Measurements from ENCODE around the gene SYT9. TPM values are rescaled to one million over a fixed set of nuclear protein-coding genes. Genes with fewer than 3 reads are reported as not detected.

SYT9 gene
- total RNA-seq, 1 experiment from 2014 or later = not detected

DNA sequence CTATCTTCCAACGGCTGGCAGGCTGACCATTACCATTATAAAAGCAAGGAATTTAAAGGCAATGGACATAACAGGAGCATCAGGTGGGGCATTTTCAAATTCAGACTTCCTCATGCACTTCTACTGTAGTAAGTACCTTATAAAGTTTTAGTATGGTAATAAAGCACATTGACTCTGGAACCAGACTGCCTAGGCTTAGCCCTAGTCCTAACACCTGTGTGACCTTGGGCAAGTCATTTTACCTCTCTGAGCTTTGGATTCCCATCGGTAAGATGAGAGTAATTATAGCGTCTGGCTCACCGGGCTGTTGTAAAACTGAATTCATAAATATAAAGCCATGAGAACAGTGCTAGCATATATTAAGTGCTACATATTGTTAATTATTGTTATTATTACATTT lies 164.4 kb downstream of the SYT9 start:
- no peaks in the 10 kb centered on the region for H3K9me3 ChIP-seq (replicated peaks)
- no peak overlapping the region for H3K4me3 ChIP-seq
- no peaks in the 10 kb centered on the region; the same call in 1 of the 2 replicates for H3K27me3 ChIP-seq
- no peaks in the 10 kb centered on the region for H3K36me3 ChIP-seq
- no peaks in the 10 kb centered on the region; the same call in 1 of the 2 replicates for H3K4me1 ChIP-seq
- H3K27ac ChIP-seq = no peak overlapping the region
- DNase-seq = no peak

DNA sequence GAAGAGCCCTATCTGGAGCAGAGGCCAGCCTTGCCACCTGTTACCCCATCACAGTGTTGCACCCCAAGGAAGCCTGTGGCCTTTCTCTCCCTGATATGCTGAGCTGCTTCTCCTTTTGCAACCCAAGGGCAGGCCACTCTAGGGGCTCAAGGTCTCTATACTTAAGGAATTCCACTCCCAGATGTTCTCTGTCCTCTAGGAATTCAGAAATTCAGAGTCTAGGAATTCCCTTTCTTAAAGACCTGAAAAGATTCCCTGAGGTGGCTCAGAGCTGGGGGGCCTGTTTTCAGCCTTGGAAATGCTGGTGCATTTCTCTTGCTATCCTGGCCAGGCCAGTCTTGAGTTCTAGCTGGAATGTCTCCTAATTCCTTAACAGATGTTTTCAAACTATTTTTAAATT lies 165.6 kb downstream of the SYT9 start:
- no peaks in the 10 kb centered on the region; the same call in 1 of the 2 replicates for H3K4me1 ChIP-seq
- H3K36me3 ChIP-seq = no peaks in the 10 kb centered on the region
- no peak overlapping the region for H3K4me3 ChIP-seq
- H3K9me3 ChIP-seq (replicated peaks) = no peaks in the 10 kb centered on the region
- no peak for DNase-seq
- H3K27ac ChIP-seq = no peak overlapping the region
- H3K27me3 ChIP-seq = no peaks in the 10 kb centered on the region; the same call in 1 of the 2 replicates

DNA sequence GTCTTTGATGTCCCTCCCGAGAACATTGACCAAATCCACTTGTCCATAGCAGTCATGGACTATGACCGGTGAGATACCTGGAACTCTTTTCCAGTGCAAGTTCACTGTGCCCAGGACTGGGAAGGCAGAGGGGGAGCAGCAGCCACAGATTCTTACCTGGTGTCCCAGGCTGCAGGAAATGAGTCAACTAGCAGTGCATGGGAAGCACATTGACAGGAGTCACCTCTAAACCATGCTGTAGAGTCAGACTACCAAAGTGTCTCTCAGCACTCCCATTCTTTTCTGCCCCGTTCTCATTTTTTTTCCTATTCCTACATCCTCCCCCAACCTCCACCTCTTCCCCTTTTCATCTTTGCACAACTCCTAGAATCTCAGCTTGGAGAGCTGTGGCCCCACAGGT lies 166.4 kb downstream of the SYT9 start:
- H3K36me3 ChIP-seq = no peaks in the 10 kb centered on the region
- no peak overlapping the region for H3K4me3 ChIP-seq
- DNase-seq = no peak
- H3K27me3 ChIP-seq = no peaks in the 10 kb centered on the region; the same call in 1 of the 2 replicates
- no peak overlapping the region for H3K27ac ChIP-seq
- no peaks in the 10 kb centered on the region; the same call in 1 of the 2 replicates for H3K4me1 ChIP-seq
- no peaks in the 10 kb centered on the region for H3K9me3 ChIP-seq (replicated peaks)

DNA sequence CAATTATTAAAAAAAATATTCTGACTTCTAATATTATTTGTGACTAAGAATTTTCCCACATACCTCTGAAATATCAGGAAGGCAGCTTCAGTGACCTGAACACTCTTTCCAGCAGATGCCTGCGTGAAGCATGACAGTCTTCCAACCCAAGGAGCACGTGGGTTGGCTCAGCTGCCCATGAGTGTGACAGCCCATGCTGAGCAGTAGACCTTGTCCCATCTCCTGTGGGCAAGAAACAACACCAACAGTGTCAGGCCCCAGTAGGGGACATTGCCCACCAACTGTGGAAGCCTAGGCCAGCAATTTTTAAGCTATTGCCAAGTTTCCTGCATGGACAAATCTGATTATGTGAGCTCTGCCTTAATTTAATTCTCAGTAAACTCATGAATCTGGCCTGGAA lies 167.2 kb downstream of the SYT9 start:
- no peak for DNase-seq
- no peaks in the 10 kb centered on the region; the same call in 1 of the 2 replicates for H3K4me1 ChIP-seq
- H3K27me3 ChIP-seq = no peaks in the 10 kb centered on the region; the same call in 1 of the 2 replicates
- H3K4me3 ChIP-seq = no peak overlapping the region
- H3K27ac ChIP-seq = no peak overlapping the region
- no peaks in the 10 kb centered on the region for H3K9me3 ChIP-seq (replicated peaks)
- H3K36me3 ChIP-seq = no peaks in the 10 kb centered on the region

DNA sequence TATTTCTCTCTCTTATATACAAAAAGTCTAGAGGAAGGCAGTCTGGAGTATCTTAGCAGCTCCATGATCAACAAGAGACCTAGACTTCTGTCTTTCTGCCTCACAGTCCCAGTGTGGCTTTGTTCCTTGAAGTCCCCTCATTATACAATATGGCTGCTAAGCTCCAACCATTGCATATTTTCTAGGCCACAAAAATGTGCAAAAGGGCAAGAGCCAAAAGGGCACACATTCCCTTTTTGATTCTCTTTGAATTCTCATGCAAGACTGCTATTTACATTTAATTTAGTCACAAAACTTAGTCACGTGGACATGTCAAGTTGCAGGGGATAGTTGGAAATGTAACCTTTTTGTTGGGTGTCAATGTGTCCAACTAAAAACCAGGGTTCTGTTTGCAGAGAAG lies 169.4 kb downstream of the SYT9 start:
- H3K4me3 ChIP-seq = no peak overlapping the region
- no peak for DNase-seq
- no peaks in the 10 kb centered on the region; the same call in 1 of the 2 replicates for H3K27me3 ChIP-seq
- H3K27ac ChIP-seq = no peak overlapping the region
- no peaks in the 10 kb centered on the region for H3K9me3 ChIP-seq (replicated peaks)
- no peaks in the 10 kb centered on the region for H3K4me1 ChIP-seq
- no peaks in the 10 kb centered on the region for H3K36me3 ChIP-seq

DNA sequence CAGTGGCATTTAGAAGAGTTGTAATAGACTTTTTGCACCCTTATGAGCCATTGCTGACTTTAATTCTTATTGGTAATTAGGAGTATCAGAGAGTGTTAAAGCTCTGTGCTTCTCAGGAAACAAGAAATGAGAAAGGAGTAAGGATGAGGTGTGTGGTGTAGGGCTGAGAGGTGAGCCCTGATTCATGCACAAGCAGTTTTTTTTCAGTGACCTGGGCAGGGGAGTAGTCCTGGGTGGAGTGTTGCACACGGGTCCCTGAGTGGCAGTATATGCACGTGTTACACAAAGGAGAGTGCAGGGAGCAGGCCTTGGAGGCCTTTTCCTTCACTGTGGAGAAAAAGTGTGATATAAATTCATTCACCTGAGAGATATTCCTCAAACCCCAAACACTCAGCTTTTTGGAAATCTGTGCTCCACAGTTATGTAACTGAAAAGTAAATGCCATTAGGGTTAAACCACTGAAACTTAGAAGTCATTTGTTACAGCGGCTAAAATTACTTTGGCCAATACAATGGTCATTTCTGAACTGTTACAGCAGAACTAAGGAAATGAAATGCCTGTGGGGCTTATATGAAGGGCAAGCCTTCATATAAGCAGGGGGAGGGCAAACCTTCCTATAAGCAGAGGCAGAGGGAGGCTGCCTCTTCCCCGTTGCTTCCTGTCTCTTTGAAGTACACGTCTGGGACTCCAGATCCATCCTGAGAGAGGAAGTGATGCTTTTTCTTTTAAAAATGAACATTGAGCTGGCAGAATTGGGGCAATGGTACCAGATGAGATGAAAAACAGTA lies 171.0 kb downstream of the SYT9 start:
- Histone ChIP-seq H3K27me3 (no peaks in the 10 kb centered on the region; the same call in 1 of the 2 replicates), H3K27ac (no peak overlapping the region), H3K4me3 (no peak overlapping the region), H3K4me1 (no peaks in the 10 kb centered on the region), H3K36me3 (no peaks in the 10 kb centered on the region), H3K9me3 (replicated peaks) (no peaks in the 10 kb centered on the region)
- DNase-seq = no peak

DNA sequence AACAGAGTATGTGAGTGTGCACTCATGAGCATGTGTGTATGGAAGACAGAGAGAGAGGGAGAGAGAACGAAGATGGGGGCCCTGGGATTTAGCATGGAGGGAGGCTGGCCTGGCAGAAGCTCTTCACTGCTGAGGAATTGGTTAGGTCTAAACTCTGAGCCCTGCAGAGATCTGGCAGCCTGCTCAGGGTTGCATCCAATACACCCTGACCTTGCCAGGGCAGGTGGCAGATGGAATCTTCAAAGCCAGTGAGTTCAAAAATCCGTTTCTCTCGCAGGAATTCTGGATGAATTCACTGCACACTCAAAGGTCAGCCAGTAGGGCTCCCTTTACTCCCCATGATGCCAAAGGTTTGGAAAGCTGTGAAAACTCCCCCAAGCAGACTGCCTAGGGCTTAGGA lies 172.2 kb downstream of the SYT9 start:
- Histone ChIP-seq H3K27ac (no peak overlapping the region), H3K9me3 (replicated peaks) (no peaks in the 10 kb centered on the region), H3K36me3 (no peaks in the 10 kb centered on the region), H3K4me1 (no peaks in the 10 kb centered on the region), H3K27me3 (no peaks in the 10 kb centered on the region), H3K4me3 (no peak overlapping the region)
- DNase-seq = no peak

DNA sequence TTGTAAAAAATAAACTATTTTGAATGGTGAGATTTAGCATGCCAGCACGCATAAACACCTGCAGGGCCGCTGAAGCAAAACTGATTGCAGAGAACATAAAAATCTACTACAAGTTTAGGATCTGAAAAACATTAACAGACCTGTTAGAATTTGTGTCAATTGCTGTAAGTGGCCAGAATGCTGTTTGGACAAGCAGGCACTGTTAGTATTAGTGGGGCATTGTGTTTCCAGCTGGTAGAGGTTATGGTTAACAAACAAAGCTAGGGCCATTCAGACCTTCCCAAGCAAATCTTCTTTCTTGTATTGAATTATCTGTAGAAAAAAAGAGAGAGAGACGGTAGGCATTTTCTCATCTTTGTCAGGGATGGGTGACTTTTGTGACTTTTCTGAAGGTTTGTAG lies 176.0 kb downstream of the SYT9 start:
- Histone ChIP-seq H3K27me3 (no peaks in the 10 kb centered on the region), H3K36me3 (no peaks in the 10 kb centered on the region), H3K4me1 (no peaks in the 10 kb centered on the region), H3K27ac (no peak overlapping the region), H3K4me3 (no peak overlapping the region), H3K9me3 (replicated peaks) (no peaks in the 10 kb centered on the region)
- no peak for DNase-seq

DNA sequence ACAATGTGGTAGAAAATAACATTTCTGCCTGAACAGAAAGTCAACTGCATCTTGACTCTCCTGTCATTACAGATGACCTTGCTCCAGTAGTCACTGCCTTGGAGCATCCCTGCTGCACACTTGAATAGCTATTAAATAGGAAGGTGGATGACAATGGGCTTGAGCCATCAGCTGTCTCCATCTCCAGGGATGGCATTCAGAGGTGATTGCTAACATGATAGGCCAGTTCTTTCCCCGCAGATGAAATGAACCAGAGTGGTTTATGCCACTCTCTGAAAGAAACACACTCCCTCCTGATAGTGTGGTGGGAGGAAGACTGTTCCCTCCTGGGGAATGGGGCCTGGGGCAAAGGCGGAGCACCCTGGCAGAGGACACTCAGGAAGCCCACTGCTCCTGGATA lies 176.5 kb downstream of the SYT9 start:
- DNase-seq = no peak
- no peaks in the 10 kb centered on the region for H3K9me3 ChIP-seq (replicated peaks)

DNA sequence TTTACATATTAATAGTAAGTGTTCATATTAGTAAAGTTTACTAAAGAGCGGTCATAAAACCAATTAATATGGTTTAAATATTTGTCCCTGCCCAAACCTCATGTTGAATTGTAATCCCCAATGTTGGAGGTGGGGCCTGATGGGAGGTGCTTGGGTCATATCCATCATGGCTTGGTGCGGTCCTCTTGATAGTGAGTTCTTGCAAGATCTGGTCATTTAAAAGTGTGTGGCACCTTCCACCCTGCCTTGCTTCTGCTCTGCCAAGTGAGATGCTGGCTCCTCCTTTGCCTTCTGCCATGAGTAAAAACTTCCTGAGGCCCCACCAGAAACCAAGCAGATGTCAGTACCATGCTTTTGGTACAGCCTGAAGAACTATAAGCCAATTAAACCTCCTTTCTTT lies 178.8 kb downstream of the SYT9 start:
- H3K4me1 ChIP-seq = no peaks in the 10 kb centered on the region
- H3K36me3 ChIP-seq = no peaks in the 10 kb centered on the region
- no peak overlapping the region for H3K27ac ChIP-seq
- H3K27me3 ChIP-seq = no peaks in the 10 kb centered on the region
- no peak for DNase-seq
- H3K9me3 ChIP-seq (replicated peaks) = no peaks in the 10 kb centered on the region
- no peak overlapping the region for H3K4me3 ChIP-seq

More for the DNA sequence above, 176.5 kb downstream of the SYT9 start:
- no peaks in the 10 kb centered on the region for H3K27me3 ChIP-seq
- H3K4me3 ChIP-seq = no peak overlapping the region
- H3K4me1 ChIP-seq = no peaks in the 10 kb centered on the region
- no peaks in the 10 kb centered on the region for H3K36me3 ChIP-seq
- H3K27ac ChIP-seq = no peak overlapping the region

DNA sequence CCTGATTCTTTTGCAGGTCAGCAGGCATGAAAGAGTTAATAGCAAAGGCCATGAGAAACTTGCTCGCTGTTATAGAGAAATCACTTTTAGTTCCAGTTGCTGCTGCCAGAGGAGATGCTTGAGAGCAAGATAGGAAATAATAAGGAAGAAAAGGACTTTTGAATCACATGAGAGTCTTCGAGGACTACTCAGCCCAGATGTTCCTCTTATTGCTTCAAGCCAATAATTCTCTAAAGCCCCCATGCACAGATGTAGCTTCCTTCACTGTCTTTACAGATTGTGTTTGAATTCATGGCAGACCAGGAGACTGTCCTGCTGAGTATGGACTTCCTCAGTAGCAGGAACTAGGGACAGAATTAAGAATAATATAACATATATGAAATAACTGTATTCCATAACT lies 183.5 kb downstream of the SYT9 start:
- H3K27ac ChIP-seq = no peak overlapping the region
- H3K9me3 ChIP-seq (replicated peaks) = no peaks in the 10 kb centered on the region
- no peaks in the 10 kb centered on the region for H3K4me1 ChIP-seq
- no peaks in the 10 kb centered on the region for H3K36me3 ChIP-seq
- no peak overlapping the region for H3K4me3 ChIP-seq
- DNase-seq = no peak
- H3K27me3 ChIP-seq = no peaks in the 10 kb centered on the region; the same call in 1 of the 2 replicates

DNA sequence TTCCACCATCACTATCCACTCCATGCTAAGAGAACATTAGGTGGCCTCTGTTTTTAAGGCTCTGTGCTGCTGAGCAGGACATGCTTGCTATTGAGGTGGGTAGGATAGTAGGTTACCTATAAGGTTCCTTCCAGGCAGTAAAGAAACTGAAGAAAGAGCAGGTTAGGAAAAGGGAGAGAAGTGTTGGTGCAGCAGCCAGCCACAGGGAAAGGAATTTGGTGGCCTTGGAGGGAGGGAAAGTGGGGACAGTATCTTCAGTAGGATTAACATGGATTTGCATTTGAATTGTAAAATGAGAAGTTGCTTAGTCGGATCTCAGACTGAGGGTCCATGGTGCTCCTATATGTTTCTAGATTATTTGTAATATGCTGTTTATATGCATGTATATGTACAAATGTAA lies 184.4 kb downstream of the SYT9 start:
- no peak for DNase-seq
- no peak overlapping the region for H3K4me3 ChIP-seq
- H3K36me3 ChIP-seq = no peaks in the 10 kb centered on the region
- no peaks in the 10 kb centered on the region for H3K9me3 ChIP-seq (replicated peaks)
- H3K27ac ChIP-seq = no peak overlapping the region
- no peaks in the 10 kb centered on the region for H3K4me1 ChIP-seq
- H3K27me3 ChIP-seq = no peaks in the 10 kb centered on the region; the same call in 1 of the 2 replicates

DNA sequence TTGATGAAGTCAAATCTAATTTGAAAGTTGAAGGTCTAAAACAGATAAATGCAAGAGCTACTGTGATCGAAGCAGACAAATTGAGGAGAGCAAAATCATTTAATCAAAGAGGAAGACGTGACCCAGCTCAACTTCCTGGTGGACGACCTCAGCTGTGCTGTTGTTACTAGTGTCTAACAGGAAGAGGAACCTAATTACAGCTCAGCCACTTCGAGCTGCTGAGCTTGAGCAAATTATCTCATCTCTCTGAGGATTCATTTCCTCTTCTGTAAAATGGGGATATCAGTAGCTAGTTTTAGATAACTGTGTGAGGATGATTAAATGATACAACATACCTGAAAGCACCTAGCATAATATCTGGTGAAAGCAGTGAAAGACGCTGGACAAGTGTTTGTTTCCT lies 185.0 kb downstream of the SYT9 start:
- H3K9me3 ChIP-seq (replicated peaks) = no peaks in the 10 kb centered on the region
- no peaks in the 10 kb centered on the region for H3K36me3 ChIP-seq
- H3K4me3 ChIP-seq = no peak overlapping the region
- H3K4me1 ChIP-seq = no peaks in the 10 kb centered on the region
- no peaks in the 10 kb centered on the region; the same call in 1 of the 2 replicates for H3K27me3 ChIP-seq
- H3K27ac ChIP-seq = no peak overlapping the region
- DNase-seq = no peak

DNA sequence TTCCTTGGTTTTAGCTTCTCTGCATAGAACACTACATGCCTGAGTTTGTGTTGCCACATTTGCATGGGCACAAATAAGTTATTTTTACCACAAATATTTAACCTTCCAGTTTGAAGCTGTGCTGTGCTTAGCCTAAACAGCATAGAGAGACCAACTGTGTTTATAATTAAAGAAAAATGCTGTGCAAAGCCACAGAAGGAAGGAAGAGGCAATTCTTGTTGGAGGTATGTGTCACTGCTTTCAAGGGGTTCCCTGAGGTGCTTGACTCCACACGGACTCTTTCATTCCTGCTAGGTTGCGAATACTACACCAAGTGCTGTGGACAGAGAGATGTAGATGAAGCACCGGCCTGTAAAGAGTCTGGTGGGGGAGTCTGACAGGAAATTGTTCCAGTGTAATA lies 186.0 kb downstream of the SYT9 start:
- H3K27me3 ChIP-seq = no peaks in the 10 kb centered on the region; the same call in none of the 2 replicates
- H3K4me1 ChIP-seq = no peaks in the 10 kb centered on the region
- H3K4me3 ChIP-seq = no peak overlapping the region
- DNase-seq = no peak
- H3K27ac ChIP-seq = no peak overlapping the region
- H3K36me3 ChIP-seq = no peaks in the 10 kb centered on the region
- no peaks in the 10 kb centered on the region for H3K9me3 ChIP-seq (replicated peaks)

DNA sequence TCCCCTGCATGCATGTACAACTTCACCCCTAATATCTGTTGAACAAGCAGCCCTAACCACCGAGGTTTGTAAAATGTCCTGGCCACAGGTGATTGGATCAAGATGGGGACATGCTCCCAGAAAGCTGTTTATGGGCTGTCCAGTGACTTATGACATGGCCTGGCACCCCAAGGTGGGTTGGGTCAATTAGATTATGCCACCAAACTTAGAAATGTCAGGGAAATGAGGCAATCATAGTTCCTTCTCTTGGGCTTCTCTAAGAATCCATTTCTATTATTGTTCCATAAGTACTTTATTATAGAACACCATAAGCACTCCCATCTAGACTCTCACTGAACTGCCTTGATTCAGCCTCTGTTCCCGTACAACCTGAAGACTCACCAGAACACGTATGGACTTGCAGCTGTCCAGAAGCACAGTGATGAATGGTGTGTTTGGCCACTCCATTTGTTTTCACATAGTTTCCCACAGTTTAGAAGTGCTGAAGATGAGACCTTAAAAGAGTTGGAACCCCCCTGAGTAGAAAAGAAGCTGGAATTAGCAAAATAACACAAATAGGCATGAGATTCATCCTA lies 188.1 kb downstream of the SYT9 start:
- no peak overlapping the region for H3K27ac ChIP-seq
- no peaks in the 10 kb centered on the region for H3K9me3 ChIP-seq (replicated peaks)
- no peaks in the 10 kb centered on the region for H3K36me3 ChIP-seq
- H3K27me3 ChIP-seq = no peaks in the 10 kb centered on the region; the same call in none of the 2 replicates
- no peaks in the 10 kb centered on the region for H3K4me1 ChIP-seq
- H3K4me3 ChIP-seq = no peak overlapping the region
- no peak for DNase-seq
